RPMI7951 (cell line): ENCODE measurements around the gene MFSD2B. TPM values are rescaled to one million over a fixed set of nuclear protein-coding genes. Genes with fewer than 3 reads are reported as not detected.
"Not testable (repeated sequence)": the region's sequence is repeated elsewhere in the genome, so short reads cannot be mapped to it uniquely, and the experiment has no call there.

Experiments
- DNase-seq: peaks from one replicate; pipeline ENCODE4 v3.0.0-alpha.2; 2012; ENCODE audit warnings: low read depth
- total RNA-seq: library from RNA; depleted of rRNA; stranded (reverse); fragments of >200 nt; shearing (Covaris generic); gene quantifications from 2 replicates; pipeline ENCODE4 v1.2.3, GENCODE V29; 2014; rRNA removed

MFSD2B gene, protein sequence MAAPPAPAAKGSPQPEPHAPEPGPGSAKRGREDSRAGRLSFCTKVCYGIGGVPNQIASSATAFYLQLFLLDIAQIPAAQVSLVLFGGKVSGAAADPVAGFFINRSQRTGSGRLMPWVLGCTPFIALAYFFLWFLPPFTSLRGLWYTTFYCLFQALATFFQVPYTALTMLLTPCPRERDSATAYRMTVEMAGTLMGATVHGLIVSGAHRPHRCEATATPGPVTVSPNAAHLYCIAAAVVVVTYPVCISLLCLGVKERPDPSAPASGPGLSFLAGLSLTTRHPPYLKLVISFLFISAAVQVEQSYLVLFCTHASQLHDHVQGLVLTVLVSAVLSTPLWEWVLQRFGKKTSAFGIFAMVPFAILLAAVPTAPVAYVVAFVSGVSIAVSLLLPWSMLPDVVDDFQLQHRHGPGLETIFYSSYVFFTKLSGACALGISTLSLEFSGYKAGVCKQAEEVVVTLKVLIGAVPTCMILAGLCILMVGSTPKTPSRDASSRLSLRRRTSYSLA
- 0.24 TPM in 1 of 2 replicates, not detected in the other for total RNA-seq

DNA sequence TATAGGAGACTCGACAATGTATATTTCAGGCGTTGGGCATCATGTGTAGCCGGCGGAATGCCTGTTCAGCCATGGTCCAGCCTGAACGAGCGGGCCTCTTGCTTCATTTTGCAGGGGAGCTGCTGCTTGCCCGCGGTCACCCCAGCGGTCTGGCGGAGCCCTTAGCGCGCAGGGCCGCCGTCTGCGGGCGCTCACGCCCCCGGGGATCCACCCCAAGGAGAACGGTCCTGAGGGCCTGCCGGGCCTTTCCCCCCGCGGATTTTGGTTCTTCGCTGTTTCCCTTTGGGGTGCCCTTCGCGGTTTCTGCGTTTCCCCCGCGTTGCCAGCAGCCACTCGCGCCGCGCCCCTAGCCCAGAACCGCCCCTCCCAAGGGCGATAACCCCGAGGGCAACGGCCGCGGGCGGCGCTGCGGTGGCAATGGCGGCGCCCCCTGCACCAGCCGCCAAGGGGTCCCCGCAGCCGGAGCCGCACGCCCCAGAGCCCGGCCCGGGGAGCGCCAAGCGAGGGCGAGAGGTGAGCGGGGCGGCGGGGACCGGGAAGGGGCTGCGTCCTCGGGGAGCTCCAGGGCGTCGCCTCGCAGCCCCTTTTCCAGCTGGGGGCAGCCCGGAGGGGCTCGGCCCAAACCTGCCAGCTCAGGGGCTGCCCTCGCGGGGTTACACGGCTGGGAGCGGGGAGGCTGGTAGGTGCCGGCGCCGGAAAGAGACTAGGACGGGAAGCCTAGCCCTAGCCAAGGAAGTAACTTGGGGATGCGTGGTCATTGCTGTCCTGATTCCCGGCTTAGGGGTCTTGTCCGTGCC, at the start of gene MFSD2B:
TSS of gene MFSD2B (plus strand) at position 406 of the 797 bp plus-strand sequence. CDS start at position 418, 12 bp downstream.
- DNase-seq: peak; percentile 25

DNA sequence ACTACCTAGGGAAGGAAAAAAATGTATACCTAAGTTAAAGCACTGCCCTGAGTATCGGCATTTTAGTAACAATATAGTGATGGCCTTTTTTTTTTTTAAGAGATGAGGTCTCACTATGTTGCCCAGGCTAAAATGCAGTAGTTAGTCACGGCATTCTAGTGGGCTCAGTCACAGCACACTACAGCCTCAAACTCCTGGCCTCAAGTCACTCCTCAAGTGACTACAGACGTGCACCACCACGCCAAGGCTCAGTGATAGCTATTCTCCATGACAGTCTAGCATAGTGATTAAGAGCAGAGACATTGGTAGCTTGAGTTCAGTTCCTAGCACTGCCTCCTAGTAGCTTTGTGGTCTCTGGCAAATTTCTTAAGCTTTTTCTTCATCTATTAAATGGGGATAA, 42.0 kb upstream of the MFSD2B start:
- no peak for DNase-seq

DNA sequence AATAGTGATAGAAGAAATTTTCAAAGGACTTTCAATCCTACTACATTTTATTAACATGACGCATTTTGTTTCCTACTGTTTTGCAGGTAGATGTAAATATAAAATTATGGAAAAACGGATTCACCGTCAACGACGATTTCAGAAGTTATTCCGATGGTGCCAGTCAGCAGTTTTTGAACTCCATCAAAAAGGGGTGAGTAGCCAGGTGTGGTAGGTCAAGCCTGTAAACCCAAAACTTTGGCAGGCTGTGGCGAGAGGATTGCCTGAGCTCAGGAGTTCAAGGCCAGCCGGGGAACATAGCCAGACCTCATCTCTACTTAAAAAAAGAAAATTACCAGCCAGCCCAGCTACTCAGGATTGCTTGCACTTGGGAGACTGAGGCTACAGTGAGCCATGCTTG, 33.0 kb upstream of the MFSD2B start:
- DNase-seq: no peak

DNA sequence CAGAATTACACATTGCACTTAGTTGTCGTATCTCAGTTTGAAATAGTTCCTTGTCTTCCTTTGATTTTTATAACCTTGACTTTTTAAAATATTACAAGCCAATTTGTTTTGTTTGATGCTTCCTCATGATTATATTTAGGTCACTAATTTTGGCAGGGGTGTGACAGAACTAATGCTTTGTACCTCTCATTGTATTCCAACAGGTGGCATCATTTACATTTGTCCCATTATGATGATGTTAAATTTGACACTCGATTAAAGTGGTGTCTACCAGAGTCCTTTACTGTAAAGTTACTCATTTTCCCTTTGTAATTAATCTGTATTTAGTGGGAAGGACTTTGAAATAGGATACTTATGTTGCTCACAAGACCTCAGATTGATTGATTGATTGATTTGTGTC, 21.5 kb upstream of the MFSD2B start:
- DNase-seq: peak; percentile 19

DNA sequence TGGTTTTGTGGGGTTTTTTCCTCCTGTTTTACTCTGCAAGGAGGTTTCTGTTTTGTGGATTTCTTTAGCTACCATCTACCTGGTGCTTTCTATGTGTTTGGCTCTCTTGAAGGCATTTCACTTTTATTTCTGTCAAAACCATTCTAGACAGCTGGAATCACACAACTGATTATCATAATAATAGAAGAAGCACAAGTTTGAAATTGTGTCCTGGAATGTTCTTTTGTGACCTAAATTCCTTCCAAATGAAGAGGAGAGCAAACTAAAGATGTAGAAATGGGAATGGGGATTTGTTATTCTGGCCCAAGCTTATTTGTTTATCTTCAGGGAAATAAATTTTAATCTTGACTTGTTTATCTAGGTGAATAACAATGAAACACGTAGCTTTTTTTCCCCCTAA, 17.0 kb upstream of the MFSD2B start:
- DNase-seq: no peak

DNA sequence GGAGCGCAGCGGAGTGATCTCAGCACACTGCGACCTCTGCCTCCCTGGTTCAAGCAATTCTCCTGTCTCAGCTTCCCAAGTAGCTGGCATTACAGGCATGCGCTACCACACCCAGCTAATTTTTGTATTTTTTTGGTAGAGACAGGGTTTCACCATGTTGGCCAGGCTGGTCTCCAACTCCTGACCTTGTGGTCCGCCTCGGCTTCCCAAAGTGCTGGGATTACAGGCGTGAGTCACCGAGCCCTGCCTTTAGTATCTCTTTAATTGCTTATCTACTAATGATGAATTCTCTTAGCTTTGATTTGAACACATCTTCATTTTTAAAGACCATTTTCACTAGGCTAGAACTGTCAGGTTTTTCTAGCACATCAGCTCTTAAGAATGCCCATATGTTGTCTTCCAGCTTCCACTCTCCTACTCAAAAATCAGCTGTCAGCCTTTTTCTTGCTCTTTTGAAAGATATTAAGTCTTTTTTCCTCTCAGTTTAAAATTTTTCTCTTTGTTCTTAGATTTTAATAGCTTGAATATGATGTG, 16.1 kb upstream of the MFSD2B start:
- DNase-seq: no peak

DNA sequence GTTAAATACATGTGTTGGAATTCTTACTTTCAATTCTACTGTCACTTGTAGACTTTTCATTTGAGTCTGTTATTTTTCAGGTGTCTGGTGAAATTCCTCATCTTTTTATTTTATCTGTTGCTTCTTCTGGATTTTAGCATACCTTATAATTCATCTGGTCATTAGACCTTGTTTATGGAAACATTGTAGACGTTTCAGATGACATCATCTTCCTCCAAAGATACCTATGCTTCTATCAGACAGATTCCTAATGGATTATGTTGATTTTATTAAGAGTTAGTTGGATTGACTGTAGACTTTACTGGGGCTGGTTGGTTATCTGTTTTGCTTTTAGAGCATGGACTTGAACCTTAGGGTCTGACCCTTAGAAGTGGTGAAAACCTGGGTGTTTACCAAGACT, 15.3 kb upstream of the MFSD2B start:
- no peak for DNase-seq

DNA sequence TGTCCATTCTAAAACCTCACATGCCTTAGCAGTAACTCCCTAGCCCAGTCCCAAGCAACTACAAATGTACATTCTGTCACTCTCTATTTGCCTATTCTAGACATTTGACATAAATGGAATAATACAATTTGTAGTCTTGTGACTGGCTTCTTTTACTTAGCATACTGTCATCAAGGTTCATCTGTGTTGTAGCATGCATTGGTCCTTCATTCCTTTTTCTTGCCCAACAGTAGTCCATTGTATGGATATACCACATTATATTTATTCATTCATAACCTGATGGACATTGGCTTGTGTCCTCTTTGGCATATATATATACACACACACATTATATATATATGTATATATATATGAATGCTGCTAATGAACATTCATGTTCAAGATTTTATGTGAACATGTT, 2.2 kb upstream of the MFSD2B start:
- DNase-seq: no peak

DNA sequence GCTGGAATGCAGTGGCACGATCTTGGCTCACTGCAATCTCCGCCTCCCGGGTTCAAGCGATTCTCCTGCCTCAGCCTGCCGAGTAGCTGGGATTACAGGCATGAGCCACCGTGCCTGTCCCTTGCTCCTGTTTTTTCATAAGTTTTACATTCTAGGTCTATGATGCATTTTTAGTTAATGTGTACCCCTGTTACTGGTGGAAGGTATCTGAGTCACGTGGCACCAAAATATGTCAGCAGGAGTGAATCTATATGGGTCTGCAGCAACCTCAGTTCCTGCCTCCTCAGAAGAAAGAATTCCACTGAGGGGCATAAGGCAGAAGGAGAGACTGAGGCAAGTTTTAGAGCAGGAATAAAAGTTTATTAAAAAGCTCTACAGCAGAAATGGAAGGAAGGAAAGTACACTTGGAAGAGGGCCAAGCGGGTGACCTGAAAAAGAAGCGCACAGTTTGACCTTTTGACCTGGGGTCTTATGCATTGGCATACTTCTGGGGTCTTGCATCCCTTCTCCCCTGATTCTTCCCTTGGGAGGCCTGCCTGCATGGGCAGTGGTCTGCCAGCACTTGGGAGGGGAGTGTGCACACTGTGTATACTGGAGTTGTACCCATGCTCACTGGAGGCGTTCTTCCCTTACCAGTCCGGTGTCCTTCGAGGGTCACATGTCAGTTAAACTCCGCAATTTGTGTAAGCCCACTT, 1.1 kb upstream of the MFSD2B start:
- DNase-seq: no peak

DNA sequence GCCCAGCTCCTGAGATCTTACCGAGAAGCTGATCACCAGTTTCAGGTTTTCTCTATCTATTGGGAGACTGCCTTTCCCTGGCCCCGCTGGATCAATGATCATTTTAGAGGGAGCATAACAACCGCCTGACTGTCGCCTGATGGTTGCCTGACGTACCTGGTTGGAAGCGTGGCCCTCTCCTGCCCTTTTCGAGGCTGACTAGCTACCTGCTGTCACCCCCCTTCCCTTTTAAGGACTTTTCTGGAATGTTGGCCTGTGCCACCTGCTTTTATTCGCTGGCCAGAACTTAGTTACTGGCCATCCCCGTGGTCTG, 562 bp upstream of the MFSD2B start:
- DNase-seq: no peak

DNA sequence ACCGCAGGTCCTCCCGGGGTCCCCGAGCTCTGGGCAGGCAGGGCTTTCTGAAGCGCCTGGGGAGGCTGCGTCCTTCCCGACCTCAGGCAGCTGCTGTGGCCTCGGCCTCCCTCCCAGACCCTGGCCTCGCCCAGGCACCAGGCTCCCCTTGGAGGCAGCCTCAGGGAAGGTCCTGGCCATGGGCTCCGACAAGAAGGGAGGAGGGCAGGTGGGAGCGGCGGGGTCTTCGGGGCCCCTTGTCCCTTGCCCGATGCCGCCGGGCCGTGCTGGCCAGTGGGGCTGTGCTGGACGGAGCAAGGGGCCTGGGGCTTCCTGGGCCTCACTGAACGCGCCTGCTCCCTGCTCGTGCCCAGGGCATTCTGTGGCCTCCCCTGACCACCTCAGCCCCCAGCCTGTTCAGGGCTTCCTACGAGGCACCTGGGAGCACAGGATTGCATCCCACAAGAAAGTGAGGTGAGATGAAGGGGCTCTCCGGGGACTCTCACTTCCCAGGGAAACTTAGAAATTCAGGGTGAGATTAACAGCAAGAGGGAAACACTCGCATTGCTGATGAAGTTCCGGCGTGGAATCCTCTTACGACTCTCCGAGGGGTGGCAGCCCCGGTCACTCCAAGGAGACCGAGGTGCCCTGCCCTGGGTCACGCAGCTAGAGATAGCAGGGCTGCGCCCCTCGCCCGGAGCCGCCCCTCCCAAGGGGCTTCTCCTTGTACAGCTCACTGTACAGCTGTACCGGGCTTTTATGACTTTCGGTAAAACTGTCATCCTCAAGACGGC, 778 bp downstream of the MFSD2B start:
- DNase-seq: no peak

DNA sequence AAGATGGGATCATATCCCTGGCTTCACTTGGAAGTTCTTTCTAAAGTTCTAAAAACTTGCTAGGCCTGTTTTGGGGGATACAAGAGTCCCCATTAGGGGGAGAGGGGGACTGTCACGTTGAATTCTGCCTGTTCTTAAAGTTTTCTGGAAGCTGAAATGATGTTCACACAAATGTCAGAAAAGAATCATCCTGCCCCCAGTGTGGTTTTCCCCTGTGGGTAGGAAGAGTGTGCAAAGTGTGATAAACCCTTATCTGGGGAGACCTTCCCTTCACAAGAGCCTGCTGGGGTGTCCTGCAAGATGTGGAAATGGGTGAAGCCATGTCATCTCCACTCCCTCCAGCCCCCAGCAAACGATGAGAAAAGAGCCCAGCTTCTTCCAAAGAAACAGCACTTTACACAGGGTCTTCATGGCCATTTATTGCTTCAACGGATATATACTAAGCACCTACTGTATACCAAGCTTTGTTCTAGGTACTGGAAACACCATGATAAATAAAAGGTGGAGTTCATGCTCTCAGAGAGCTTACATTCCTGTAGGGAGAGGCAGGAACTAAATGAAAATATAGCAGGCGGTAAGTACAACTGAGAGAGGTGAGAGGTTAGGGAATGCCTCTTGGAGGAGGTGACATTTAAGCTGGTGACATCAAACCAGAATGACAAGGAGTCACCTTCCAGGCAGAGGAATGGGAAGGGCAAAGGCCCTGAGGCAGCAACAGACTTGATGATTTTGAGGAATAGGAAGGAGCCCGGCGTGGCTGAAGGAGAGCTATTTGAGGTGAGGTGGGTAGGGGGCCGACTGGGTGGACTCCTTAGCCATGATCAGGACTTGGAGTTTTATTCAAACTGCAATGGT, 1.6 kb downstream of the MFSD2B start:
- DNase-seq: no peak

DNA sequence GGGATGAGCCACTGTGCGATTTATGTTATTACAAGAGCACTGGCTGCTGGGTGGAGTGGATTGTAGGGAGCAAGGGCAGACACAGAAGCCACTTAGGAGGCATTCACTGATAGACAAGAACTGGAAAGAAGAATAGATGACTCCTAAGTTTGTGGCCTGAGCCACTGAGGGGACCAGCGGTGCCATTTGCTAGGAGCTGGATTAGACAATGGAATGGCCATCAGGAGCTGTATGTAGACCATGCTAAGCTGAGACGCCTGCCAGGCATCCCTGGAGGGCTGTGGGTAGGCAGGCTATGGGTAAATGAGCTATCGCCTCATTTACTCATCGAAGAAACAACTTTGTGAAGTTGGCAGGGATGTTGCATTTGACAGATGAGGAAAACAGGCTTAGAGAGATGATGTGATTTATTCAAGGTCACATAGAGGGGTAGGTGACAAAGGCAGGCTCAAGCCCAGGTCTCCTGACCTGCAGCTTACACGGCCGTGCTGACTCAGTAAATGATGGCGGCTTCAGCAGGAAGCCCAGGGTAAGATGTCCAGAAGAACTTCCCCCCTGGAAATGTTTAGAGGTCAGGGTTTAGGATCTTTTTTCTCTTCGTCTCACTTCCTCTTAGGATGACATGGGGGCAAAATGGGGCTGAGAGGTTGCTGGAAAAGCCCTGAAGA, 2.8 kb downstream of the MFSD2B start:
- DNase-seq: no peak

DNA sequence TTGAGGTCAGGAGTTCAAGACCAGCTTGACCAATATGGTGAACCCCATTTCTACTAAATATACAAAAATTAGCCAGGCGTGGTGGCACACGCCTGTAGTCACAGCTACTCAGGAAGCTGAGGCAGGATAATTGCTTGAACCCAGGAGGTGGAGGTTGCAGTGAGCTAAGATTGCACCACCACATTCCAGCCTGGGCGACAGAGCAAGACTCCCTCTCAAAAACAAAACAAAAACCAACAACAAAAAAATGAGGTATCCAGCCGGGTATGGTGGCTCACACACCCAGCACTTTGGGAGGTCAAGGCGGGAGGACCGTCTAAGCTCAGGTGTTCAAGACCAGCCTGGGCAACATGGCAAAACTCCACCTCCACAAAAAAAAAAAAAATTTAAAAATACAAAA, 5.0 kb downstream of the MFSD2B start:
- not testable (repeated sequence) for DNase-seq

DNA sequence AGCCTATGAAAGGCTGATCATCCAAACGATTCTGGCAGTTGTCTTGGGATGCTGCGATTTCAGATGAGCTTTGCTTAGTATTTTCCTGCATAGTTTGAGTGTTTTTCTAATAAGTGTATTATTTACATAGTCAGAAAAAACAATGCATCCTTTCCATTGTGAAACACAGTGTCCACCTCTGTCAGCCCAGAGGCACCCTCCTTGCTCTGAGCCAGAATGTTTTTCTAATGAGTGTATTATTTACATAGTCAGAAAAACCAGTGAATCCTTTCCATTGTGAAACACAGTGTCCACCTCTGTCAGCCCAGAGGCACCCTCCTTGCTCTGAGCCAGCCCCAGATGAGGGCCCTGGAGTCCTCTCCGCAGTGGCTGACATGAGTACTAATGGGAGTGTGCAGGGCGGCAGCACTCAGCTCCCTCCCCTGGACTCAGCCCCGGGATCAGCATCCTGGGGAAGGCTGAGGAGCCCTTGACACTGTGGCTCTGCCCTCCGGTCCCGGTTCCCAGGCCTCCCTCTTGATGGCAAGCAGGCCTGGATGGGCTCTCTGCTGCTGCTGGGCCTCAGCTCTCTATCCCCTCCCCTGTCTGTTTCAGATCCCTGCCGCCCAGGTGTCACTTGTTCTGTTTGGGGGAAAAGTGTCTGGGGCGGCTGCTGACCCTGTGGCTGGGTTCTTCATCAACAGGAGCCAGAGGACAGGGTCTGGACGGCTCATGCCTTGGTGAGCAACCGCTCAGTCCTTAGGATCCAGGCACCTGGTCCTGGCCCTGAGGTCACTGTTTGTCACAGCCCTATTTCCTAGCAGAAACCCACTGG, 5.9 kb downstream of the MFSD2B start:
- DNase-seq: peak; percentile 77

DNA sequence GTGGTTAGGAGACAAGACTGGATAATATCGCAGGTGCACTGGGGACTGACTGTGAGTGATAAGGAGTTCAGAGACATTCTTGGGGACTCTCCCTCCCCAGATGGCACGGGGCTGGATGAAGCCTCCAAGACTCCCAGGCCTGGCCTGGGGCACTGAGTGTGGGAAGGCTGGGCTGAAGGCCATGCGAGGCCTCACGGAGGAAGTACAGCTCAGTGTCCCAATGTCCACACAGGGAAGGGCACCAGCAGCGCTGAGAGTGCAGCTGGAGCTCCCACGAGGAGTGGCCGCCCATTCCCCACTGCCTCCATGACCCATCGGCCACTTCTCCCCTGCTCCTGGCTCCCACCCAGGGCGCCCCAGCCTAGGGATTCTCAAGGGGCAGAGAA, 6.5 kb downstream of the MFSD2B start:
- DNase-seq: peak; percentile 49

DNA sequence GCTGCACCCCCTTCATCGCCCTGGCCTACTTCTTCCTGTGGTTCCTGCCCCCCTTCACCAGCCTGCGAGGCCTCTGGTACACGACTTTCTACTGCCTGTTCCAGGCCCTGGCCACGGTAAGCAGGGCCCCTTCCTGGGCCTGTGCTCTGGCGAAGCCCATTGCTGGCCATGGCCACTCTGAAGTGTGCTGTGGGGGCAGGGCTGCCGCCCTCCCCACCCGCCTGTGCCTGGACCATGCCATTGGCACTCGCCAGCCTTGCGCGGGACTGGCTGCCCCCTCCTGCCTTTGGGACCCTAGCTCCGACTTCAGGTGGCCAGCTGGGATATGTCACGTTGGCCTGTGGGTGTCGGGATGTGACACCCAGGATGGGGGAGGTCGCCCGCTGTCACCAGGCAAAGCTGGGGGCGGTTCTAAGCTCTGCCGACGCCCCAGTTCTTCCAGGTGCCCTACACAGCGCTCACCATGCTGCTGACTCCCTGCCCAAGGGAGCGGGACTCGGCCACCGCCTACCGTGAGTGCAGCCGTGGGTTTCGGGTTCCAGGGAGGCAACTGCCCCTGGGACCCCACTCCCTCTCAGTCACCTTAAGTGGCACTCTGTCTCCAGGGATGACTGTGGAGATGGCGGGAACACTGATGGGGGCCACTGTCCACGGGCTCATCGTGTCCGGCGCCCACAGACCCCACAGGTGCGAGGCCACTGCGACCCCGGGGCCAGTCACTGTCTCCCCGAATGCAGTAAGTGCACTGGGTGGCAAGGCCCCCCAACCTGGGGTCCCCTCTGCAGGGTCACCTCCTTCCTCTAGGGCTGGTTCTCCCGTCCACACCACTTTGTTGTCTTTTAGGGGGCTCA, 7.2 kb downstream of the MFSD2B start:
- no peak for DNase-seq

DNA sequence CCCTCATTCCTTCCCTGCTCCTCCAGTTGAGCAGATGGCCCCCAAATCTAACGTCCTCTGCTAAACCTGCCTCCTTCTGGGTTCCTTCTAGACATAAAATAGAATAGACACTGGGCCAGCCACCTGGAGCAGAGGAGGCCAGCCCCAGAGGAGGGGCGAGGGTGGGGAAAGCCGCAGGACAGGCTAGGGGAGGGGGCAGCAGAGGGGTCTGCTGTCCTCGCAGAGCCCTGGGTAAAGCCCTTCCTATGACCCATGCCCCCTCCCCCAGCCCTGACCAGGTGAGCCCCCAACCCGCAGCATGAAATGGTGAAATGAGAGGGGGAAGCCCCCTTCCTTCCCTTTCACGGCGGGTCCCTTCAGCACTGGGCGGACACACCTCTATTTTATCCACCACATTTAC, 7.8 kb downstream of the MFSD2B start:
- DNase-seq: no peak
